GM13976 (cell line): ENCODE measurements around the gene BMP8B.
"Not testable (repeated sequence)": the region's sequence is repeated elsewhere in the genome, so short reads cannot be mapped to it uniquely, and the experiment has no call there.

Source experiments
- DNase-seq: peaks from one replicate; pipeline ENCODE4 v3.0.0; 2012; ENCODE audit warnings: low spot score
- CTCF ChIP-seq: IDR thresholded peaks from 2 replicates; pipeline ENCODE4 v1.5.1; 2012; ENCODE audit warnings: borderline replicate concordance, mild to moderate bottlenecking; ENCODE audit not compliant: insufficient read depth; ENCODE audit errors: extremely low read depth, missing control alignments, control extremely low read depth
- in situ Hi-C: fragments of 300-500 bp; cut with MboI; formaldehyde crosslinking; loops from one replicate; pipeline ENCODE4 v1.12.0; 2022; ENCODE audit warnings: low sequenced_read_pairs, mixed read lengths, inconsistent platforms; ENCODE audit not compliant: unreplicated experiment

BMP8B gene

GRCh38 chr1:39833121-39833520, 44.5 kb upstream of the BMP8B start:
- no peak for DNase-seq
- no peak for TF ChIP-seq CTCF
- in situ Hi-C loops: no loop called here

- in situ Hi-C loops: no loop called here
- TF ChIP-seq CTCF: no peak
- DNase-seq: no peak
Measured at GRCh38 chr1:39832294-39832693, 43.6 kb upstream of the BMP8B start.

GRCh38 chr1:39829791-39830533, 41.3 kb upstream of the BMP8B start:
- DNase-seq: no peak
- TF ChIP-seq CTCF: no peak
- in situ Hi-C loops: loop anchor here (10.0 kb wide), 1 partner anchor 145 kb away; no protein-coding TSS in a partner anchor

GRCh38 chr1:39828734-39829133, 40.1 kb upstream of the BMP8B start:
- no peak for DNase-seq
- no peak for TF ChIP-seq CTCF
- in situ Hi-C loops: loop anchor here (10.0 kb wide), 1 partner anchor 146 kb away; no protein-coding TSS in a partner anchor

- in situ Hi-C loops: loop anchor here (10.0 kb wide), 1 partner anchor 147 kb away; no protein-coding TSS in a partner anchor
Measured at GRCh38 chr1:39828255-39828654, 39.6 kb upstream of the BMP8B start.

GRCh38 chr1:39827201-39827600, 38.5 kb upstream of the BMP8B start:
- in situ Hi-C loops: loop anchor here (10.0 kb wide), 1 partner anchor 148 kb away; no protein-coding TSS in a partner anchor
- DNase-seq: no peak
- no peak for TF ChIP-seq CTCF

More at GRCh38 chr1:39828255-39828654, 39.6 kb upstream of the BMP8B start:
- DNase-seq: not testable (repeated sequence)

GRCh38 chr1:39826583-39826982, 37.9 kb upstream of the BMP8B start:
- TF ChIP-seq CTCF: no peak
- in situ Hi-C loops: loop anchor here (10.0 kb wide), 1 partner anchor 148 kb away; no protein-coding TSS in a partner anchor
- no peak for DNase-seq
